LNCaP clone FGC (cell line): Measurements from ENCODE around the gene NPSR1.
A peak's percentile ranks its signal among the peaks of the same experiment; 100 is the strongest.

Source experiments
- DNase-seq: peaks from one replicate; pipeline ENCODE4 v3.0.0-alpha.2; 2011; ENCODE audit warnings: low read depth
- H3K4me3 ChIP-seq: 2 replicates; pipeline ENCODE4 v1.5.1; 2011; ENCODE audit warnings: mild to moderate bottlenecking, low read depth, low read length, control low read depth
- CTCF ChIP-seq: IDR thresholded peaks from 2 replicates; pipeline ENCODE4 v1.5.1; 2012; ENCODE audit warnings: mild to moderate bottlenecking; ENCODE audit not compliant: control insufficient read depth, insufficient read depth; ENCODE audit errors: extremely low read depth

NPSR1 gene

GRCh38 chr7:34761627-34762026, 103.6 kb downstream of the NPSR1 start:
- no peak for TF ChIP-seq CTCF
- DNase-seq = no peak
- H3K4me3 ChIP-seq = no peak overlapping the region

- no peak for TF ChIP-seq CTCF
These were observed 104.7 kb downstream of the NPSR1 start for GRCh38 chr7:34762764-34763163.

GRCh38 chr7:34772296-34772938, 114.4 kb downstream of the NPSR1 start:
- no peak for TF ChIP-seq CTCF
- H3K4me3 ChIP-seq = no peak overlapping the region
- no peak for DNase-seq

More at GRCh38 chr7:34762764-34763163, 104.7 kb downstream of the NPSR1 start:
- DNase-seq = no peak
- no peak overlapping the region for H3K4me3 ChIP-seq

GRCh38 chr7:34776748-34777358, 118.8 kb downstream of the NPSR1 start:
- TF ChIP-seq CTCF = peak; percentile 9; the same call in 1 of the 2 replicates
- H3K4me3 ChIP-seq = no peak overlapping the region
- no peak for DNase-seq

- DNase-seq = no peak
- H3K4me3 ChIP-seq = no peak overlapping the region
- no peak for TF ChIP-seq CTCF
These were observed 122.5 kb downstream of the NPSR1 start for GRCh38 chr7:34780546-34780945.

- no peak for DNase-seq
- TF ChIP-seq CTCF = no peak
- H3K4me3 ChIP-seq = no peak overlapping the region
These were observed 129.6 kb downstream of the NPSR1 start for GRCh38 chr7:34787586-34787985.

GRCh38 chr7:34806831-34807230, 148.8 kb downstream of the NPSR1 start:
- no peak for TF ChIP-seq CTCF
- DNase-seq = no peak
- no peak overlapping the region for H3K4me3 ChIP-seq
